ENCODE data around the gene RECK. TPM values are rescaled to one million over a fixed set of nuclear protein-coding genes. Genes with fewer than 3 reads are reported as not detected.

RECK gene
- total RNA-seq, 4 donors from 2014 or later = 2.9 to 4.1 (median 3.5) TPM

DNA sequence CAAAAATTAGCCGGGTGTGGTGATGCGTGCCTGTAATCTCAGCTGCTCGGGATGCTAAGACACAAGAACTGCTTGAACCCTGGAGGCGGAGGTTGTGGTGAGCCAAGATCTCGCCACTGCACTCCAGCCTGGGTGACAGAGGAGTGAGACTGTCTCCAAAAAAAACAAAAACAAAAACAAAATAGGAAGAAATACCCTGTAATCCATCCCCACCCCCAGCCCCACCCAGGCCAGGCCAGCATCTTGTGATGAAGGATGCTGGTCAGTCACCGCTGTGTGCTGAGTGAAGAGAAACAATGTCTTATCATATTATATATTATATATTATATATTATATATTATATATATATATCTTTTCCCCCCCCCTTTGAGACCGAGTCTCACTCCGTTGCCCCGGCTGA lies 117.0 kb downstream of the RECK start:
- Histone ChIP-seq H3K4me1 (peaks cover 0 to 5% of the 10 kb centered on the region in 2 donors), H3K27me3 (no peaks in the 10 kb centered on the region), H3K27ac (peak overlapping the region in 3 of 4 donors; percentile 49 to 64 (median 59)), H3K36me3 (no peaks in the 10 kb centered on the region), H3K4me3 (no peak overlapping the region), H3K9me3 (no peaks in the 10 kb centered on the region)
- TF ChIP-seq POLR2A (IDR thresholded peaks at IDR 0.05) = no peak
- TF ChIP-seq, protein P1, sequence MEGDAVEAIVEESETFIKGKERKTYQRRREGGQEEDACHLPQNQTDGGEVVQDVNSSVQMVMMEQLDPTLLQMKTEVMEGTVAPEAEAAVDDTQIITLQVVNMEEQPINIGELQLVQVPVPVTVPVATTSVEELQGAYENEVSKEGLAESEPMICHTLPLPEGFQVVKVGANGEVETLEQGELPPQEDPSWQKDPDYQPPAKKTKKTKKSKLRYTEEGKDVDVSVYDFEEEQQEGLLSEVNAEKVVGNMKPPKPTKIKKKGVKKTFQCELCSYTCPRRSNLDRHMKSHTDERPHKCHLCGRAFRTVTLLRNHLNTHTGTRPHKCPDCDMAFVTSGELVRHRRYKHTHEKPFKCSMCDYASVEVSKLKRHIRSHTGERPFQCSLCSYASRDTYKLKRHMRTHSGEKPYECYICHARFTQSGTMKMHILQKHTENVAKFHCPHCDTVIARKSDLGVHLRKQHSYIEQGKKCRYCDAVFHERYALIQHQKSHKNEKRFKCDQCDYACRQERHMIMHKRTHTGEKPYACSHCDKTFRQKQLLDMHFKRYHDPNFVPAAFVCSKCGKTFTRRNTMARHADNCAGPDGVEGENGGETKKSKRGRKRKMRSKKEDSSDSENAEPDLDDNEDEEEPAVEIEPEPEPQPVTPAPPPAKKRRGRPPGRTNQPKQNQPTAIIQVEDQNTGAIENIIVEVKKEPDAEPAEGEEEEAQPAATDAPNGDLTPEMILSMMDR (IDR thresholded peaks at IDR 0.05 in 4 of 5, conservative IDR thresholded peaks at IDR 0.05 in 1 of 5) = no peak
- in situ Hi-C loops (cut with MboI; ENCODE audit: low sequenced_read_pairs in 4 of 4) = no loop called here
- ATAC-seq (no peak), DNase-seq (no peak)
- intact Hi-C loops (cut with DNase I; ENCODE audit: low total_unique reads) = no loop called here

DNA sequence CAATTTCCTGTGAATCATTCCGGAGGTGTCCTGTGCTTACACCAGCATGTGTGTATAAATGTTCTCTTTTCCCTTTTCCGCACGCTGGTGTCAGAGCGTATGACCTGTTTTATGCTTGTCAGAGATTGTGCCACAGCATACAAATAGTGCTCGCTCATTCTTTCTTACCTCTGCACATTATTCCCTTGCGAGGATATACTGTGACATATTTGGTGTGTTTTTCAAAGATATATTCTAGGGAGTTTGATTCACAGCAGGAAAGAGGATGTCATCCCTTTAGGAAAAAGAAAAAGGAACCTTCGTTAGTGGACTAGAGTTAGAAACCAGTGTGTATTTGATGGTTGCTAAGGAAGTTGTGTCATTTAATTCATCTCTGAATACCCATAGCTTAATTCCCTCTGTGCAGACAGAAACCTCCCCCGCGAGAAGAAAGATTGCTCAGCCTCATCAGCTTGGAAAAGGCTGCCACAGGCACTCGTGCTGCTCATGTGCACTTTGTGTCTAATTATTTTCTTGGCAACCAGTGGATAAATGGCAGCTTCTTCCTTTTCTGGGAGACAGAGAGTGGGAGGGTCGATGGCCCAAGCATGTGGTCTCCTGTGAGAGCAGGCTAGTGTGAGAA lies 117.7 kb downstream of the RECK start:
- Histone ChIP-seq H3K9me3 (no peaks in the 10 kb centered on the region), H3K27ac (peak overlapping the region; percentile 49 to 64 (median 58)), H3K36me3 (no peaks in the 10 kb centered on the region), H3K4me3 (no peak overlapping the region), H3K27me3 (no peaks in the 10 kb centered on the region), H3K4me1 (peaks cover 0 to 5% of the 10 kb centered on the region in 2 donors)
- no peak for TF ChIP-seq POLR2A (IDR thresholded peaks at IDR 0.05)
- TF ChIP-seq, protein P1 (IDR thresholded peaks at IDR 0.05 in 4 of 5, conservative IDR thresholded peaks at IDR 0.05 in 1 of 5) = no peak
- in situ Hi-C loops (cut with MboI; ENCODE audit: low sequenced_read_pairs in 4 of 4) = no loop called here
- DNase-seq (no peak), ATAC-seq (peak; percentile 39 to 40)
- intact Hi-C loops (cut with DNase I; ENCODE audit: low total_unique reads) = no loop called here

DNA sequence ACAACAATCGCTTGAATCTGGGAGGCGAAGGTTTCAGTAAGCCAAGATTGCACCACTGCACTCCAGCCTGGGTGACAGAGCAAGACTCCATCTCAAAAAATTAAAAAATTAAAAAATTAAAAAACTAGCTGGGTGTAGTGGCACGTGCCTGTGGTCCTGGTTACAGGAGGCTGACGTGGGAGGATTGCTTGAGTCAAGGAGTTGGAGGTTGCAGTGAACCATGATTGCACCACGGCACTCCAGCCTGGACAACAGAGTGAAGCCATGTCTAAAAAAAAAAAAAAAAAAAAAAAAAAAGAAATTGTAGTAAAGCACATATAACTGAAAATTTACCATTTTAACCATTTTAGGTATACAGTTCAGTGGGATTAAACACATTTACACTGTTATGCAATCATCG lies 119.4 kb downstream of the RECK start:
- ATAC-seq (no peak), DNase-seq (no peak)
- Histone ChIP-seq H3K27ac (no peak overlapping the region), H3K9me3 (no peaks in the 10 kb centered on the region), H3K27me3 (no peaks in the 10 kb centered on the region), H3K36me3 (no peaks in the 10 kb centered on the region), H3K4me3 (no peak overlapping the region), H3K4me1 (peaks cover 0 to 5% of the 10 kb centered on the region in 2 donors)
- intact Hi-C loops (cut with DNase I; ENCODE audit: low total_unique reads) = no loop called here
- in situ Hi-C loops (cut with MboI; ENCODE audit: low sequenced_read_pairs in 4 of 4) = no loop called here
- no peak for TF ChIP-seq POLR2A (IDR thresholded peaks at IDR 0.05)
- TF ChIP-seq, protein P1 (IDR thresholded peaks at IDR 0.05 in 4 of 5, conservative IDR thresholded peaks at IDR 0.05 in 1 of 5) = no peak

DNA sequence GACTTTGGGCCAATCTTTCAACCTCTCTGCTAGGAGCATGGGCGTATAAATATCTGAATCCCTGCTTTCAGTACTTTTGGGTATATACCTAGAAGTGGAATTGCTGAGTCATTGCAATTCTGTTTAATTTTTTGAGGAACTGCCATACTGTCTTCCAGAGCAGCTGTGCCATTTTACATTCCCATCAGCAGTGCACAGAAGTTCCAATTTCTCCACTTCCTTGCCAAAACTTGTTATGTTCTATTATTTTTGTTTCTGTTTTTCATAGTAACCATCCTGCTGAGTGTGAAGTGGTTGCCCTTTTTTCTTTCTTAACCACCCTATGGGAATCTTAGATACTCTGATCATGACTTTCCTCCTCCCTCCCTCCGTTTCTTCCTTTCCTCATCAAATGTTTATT lies 121.4 kb downstream of the RECK start:
- no peak for DNase-seq
- in situ Hi-C loops (cut with MboI; ENCODE audit: low sequenced_read_pairs in 4 of 4) = no loop called here
- Histone ChIP-seq H3K36me3 (no peaks in the 10 kb centered on the region), H3K9me3 (no peaks in the 10 kb centered on the region), H3K27ac (peak overlapping the region in 3 of 4 donors; percentile 17 to 43 (median 41)), H3K27me3 (no peaks in the 10 kb centered on the region), H3K4me3 (no peak overlapping the region), H3K4me1 (peaks cover 2 to 5% of the 10 kb centered on the region in 2 donors)
- no peak for TF ChIP-seq POLR2A (IDR thresholded peaks at IDR 0.05)
- TF ChIP-seq, protein P1 (IDR thresholded peaks at IDR 0.05 in 4 of 5, conservative IDR thresholded peaks at IDR 0.05 in 1 of 5) = no peak
- intact Hi-C loops (cut with DNase I; ENCODE audit: low total_unique reads) = no loop called here
- no peak for ATAC-seq
